GM21529 (cell line): ENCODE measurements around the gene MRPL43.

Source experiments
- ATAC-seq: cut with Tn5 transposase; IDR thresholded peaks from one replicate; pipeline ENCODE4 v1.9.1; 2021; ENCODE audit not compliant: unreplicated experiment

The MRPL43 gene

DNA sequence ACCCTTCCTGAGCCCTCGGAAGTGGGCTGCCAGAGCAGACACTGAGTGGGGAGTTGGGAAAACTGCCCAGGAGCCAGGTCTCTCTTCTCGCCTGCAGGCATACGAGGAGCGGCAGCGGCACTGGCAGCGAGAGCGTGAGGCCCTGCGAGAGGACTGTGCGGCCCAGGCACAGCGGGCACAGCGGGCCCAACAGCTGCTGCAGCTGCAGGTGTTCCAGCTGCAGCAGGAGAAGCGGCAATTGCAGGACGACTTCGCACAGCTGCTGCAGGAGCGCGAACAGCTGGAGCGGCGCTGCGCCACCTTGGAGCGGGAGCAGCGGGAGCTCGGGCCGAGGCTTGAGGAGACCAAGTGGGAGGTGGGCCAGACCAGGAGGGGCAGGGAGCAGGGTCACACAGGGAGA, 18.1 kb upstream of the MRPL43 start:
- no peak for ATAC-seq

- ATAC-seq: no peak
Measured at GRCh38 chr10:101003639-101004206, 16.4 kb upstream of the MRPL43 start.

DNA sequence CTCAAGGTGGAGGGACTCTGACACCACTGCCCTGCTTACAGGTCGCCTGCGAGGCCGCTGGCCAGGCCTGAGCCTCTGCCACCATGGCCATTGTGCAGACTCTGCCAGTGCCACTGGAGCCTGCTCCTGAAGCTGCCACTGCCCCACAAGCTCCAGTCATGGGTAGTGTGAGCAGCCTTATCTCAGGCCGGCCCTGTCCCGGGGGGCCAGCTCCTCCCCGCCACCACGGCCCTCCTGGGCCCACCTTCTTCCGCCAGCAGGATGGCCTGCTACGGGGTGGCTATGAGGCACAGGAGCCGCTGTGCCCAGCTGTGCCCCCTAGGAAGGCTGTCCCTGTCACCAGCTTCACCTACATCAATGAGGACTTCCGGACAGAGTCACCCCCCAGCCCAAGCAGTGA, 15.2 kb upstream of the MRPL43 start:
- ATAC-seq: no peak

DNA sequence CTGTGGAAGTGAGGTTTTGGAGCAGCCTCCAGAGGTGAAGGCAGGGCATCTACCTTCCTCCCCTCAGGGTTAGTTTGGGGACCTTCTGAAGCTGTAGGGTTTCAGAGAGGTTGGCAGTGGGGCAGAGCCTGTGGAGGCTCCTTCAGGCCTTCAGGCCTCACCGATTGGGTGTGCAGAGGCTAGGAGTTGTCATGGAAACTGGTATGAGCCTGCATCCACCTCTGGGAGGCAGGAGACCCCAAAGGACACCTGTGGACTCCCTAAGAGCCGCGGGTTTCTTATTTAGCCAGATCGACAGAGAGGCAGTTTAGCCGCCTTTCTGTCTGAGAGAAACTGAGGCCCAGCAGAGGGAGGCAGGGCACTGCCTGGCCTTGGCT, 14.3 kb upstream of the MRPL43 start:
- ATAC-seq: no peak

DNA sequence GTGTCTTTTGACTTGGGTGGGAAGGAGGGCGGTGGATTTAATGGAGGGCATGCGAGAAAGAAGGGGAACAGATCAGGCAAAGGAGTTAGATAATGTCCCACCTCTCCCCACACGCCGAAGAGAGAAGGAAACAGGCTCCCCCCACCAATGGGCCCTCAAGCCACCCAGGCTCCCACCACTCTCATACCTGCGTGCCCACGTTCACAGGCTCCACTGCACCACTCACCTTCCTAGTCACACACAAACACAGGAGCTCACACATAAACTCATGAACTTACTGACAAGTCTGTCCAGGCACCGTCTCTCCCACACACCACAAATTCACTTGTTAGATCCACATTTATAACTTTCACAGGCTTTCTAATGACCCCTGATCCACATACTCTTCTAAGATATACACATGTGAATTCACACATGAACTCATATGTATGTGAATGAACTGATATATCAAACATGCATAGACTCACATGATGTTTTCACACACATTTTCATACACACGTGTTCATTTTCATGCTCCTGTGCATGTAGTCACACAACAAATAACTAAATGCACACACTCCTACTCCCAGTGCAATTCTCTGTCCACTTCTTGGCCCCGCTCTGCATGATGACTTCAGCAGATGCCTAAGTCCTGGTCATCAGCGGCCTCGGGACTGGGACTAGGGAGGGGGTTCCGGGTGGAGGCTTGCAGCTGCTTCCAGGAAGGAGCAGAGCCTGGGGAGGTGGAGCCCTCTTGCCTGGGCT, 13.8 kb upstream of the MRPL43 start:
- no peak for ATAC-seq

GRCh38 chr10:101000127-101000914, 13.0 kb upstream of the MRPL43 start:
- ATAC-seq: no peak

GRCh38 chr10:100999742-101000126, 12.4 kb upstream of the MRPL43 start, which contains the start of gene LZTS2:
Gene LZTS2, plus strand, starts transcription at chr10:100999808. Its CDS starts 2,731 bp downstream, at chr10:101002539.
- ATAC-seq: no peak

- peak; percentile 41 for ATAC-seq
Measured at GRCh38 chr10:100998991-100999741, 11.9 kb upstream of the MRPL43 start.

GRCh38 chr10:100998183-100998990, 11.1 kb upstream of the MRPL43 start:
- ATAC-seq: peak; percentile 31

- peak; percentile 34 for ATAC-seq
Measured at GRCh38 chr10:100997360-100998182, 10.3 kb upstream of the MRPL43 start.

GRCh38 chr10:100996678-100997359, 9.5 kb upstream of the MRPL43 start:
- ATAC-seq: peak; percentile 25

GRCh38 chr10:100995181-100995580, 7.9 kb upstream of the MRPL43 start:
- ATAC-seq: no peak

- ATAC-seq: no peak
Measured at GRCh38 chr10:100993986-100994708, 6.8 kb upstream of the MRPL43 start.

DNA sequence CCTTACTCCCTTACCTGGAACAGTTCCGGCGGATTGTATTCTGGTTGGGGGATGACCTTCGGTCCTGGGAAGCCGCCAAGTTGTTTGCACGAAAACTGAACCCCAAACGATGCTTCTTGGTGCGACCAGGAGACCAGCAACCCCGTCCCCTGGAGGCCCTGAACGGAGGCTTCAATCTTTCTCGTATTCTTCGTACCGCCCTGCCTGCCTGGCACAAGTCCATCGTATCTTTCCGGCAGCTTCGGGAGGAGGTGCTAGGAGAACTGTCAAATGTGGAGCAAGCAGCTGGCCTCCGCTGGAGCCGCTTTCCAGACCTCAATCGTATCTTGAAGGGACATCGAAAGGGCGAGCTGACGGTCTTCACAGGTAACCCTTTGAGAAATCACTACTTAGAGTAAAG, 1.8 kb upstream of the MRPL43 start:
- no peak for ATAC-seq

- ATAC-seq: no peak
Measured at GRCh38 chr10:100988166-100988565, 869 bp upstream of the MRPL43 start.

DNA sequence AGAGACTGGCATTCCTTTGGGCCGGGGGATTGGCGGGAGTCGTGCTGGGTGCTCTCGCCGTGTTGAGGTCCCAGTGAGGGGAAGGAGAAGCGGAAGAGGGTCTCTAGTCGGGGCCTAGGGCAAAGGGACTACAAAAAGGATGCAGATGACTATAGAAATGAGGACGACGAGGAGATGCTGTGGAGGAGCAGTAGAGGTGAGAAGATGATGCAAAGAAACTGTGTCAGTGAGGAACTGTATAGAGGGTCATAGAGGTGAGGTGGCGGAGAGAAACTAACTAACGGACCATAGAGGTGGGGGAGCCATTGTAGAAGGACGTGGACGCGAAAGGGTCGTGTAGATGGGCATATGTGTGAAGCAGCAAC, 370 bp upstream of the MRPL43 start:
- ATAC-seq: no peak

GRCh38 chr10:100986623-100986951, 710 bp downstream of the MRPL43 start:
- ATAC-seq: no peak

GRCh38 chr10:100985336-100985735, 2.0 kb downstream of the MRPL43 start:
- ATAC-seq: no peak
